Esophagus muscularis mucosa (tissue), 4 donors: ENCODE measurements around the gene CLDN10.

Source experiments
- EP300 ChIP-seq: sonication (generic); formaldehyde crosslinking; IDR thresholded peaks from one replicate; pipeline ENCODE4 v1.6.1; 2017; ENCODE audit warnings: antibody characterized with exemption
- POLR2A ChIP-seq: fragments of 450-650 bp; IDR thresholded peaks from one replicate; pipeline ENCODE4 v1.6.1; 2017; ENCODE audit warnings: antibody characterized with exemption, moderate library complexity, mild to moderate bottlenecking, low read depth
- TF ChIP-seq, protein P1 (sequence below), 3 experiments: fragments of 200-600 bp in 2 of 3; fragments of 450-650 bp in 1 of 3; sonication (generic) in 2 of 3; IDR thresholded peaks; one replicate each; pipeline ENCODE4 v1.5.1; 2017 to 2019; ENCODE audit warnings: antibody characterized with exemption in 3 of 3, mild to moderate bottlenecking in 2 of 3, moderate library complexity in 1 of 3

DNA sequence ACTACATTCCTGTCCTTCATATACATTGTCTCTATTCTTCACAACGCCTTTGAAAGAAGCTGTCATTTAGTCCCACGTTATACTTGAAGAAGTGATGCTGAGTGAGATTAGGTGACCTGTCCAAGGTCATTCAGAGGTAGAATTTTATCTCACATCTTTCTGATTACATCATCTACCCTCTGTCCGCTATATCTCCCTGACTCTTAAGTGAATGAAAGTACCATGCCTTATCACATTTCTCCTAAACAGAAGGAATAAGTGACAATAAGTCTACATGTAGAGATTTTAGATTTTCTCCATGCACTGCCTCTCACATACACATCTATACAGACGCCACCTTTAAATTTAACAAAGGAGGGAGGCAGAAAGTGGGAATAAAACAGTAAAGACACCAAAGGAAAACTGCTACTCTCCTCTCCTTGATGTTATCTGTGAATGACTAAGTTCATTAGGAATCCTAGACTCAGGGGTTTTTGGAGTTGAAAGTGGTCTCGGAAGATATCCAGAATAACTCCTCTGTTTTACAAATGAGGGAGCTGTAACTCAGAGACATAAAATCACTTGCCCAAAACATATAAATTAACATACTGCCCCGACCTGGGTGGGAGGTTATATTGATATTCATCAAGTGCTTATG is 4.9 kb upstream of the CLDN10 start:
- TF ChIP-seq, protein P1, sequence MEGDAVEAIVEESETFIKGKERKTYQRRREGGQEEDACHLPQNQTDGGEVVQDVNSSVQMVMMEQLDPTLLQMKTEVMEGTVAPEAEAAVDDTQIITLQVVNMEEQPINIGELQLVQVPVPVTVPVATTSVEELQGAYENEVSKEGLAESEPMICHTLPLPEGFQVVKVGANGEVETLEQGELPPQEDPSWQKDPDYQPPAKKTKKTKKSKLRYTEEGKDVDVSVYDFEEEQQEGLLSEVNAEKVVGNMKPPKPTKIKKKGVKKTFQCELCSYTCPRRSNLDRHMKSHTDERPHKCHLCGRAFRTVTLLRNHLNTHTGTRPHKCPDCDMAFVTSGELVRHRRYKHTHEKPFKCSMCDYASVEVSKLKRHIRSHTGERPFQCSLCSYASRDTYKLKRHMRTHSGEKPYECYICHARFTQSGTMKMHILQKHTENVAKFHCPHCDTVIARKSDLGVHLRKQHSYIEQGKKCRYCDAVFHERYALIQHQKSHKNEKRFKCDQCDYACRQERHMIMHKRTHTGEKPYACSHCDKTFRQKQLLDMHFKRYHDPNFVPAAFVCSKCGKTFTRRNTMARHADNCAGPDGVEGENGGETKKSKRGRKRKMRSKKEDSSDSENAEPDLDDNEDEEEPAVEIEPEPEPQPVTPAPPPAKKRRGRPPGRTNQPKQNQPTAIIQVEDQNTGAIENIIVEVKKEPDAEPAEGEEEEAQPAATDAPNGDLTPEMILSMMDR (IDR thresholded peaks at IDR 0.05): no peak
- TF ChIP-seq POLR2A (no peak), EP300 (no peak)
